ENCODE data around the gene PNMA5. TPM values are rescaled to one million over a fixed set of nuclear protein-coding genes. Genes with fewer than 3 reads are reported as not detected.

Gene PNMA5
- total and polyA plus RNA-seq, 4 donors, result 1.5 to 6.6 (median 4.1) TPM

DNA sequence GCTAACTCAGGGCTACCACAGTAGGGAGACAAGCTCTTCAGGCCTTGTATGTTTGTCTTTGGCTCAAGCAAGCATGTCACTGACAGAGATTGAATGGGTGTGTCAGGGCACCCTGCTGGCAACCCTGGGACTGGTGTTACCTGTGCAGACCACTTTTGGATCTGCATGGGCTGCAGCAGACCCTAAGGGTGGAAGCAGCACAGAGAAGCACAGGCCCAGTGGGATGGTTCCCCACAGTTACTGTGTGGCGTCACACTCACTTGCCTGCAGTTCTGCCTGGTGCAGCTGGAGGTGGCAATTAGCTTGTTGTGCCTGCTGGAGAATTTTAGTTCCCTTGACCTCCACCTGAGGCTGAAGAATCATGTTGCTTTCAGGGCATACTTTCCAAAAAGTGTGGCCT lies 50.1 kb downstream of the PNMA5 start:
- H3K4me1 ChIP-seq (ENCODE audit: control insufficient read depth, insufficient read depth, low read length), result peaks cover 4% of the 10 kb centered on the region
- no peaks in the 10 kb centered on the region for H3K9me3 ChIP-seq (ENCODE audit: control insufficient read depth, insufficient read depth, low read length)
- 75% methylated on average over 1 of the region's 1 CpG for WGBS (ENCODE audit: insufficient coverage)
- no peak overlapping the region for H3K27ac ChIP-seq (ENCODE audit: low read depth, low read length)
- H3K27me3 ChIP-seq (ENCODE audit: control insufficient read depth, insufficient read depth, low read length), result no peaks in the 10 kb centered on the region
- DNase-seq (ENCODE audit: low read depth in 4 of 6, low spot score in 6 of 6), result no peak
- no peak overlapping the region for H3K4me3 ChIP-seq (ENCODE audit: low read depth, low read length)
- peaks cover 12% of the 10 kb centered on the region for H3K36me3 ChIP-seq (ENCODE audit: control insufficient read depth, insufficient read depth, low read length)

DNA sequence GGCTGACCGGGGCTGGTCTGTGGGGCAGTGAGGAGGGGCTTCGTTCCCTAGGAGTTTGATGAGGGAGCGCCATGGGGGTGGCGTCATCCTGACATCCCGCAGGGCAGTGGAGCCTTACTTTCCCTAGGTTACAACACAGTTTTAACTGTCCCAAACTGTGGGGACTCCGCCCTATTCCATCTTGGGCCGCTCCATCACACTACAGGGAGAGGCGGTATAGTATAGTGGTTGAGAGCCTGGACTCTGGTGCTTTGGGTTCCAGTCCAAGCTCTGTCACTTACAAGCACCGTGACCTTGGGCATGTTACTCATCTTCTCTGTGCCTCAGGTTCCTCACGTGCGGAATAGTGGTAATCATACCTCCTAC lies 51.9 kb downstream of the PNMA5 start:
- peak in 1 of 6 donors; percentile 0 for DNase-seq (ENCODE audit: low read depth in 4 of 6, low spot score in 6 of 6)
- Histone ChIP-seq H3K4me1 (ENCODE audit: control insufficient read depth, insufficient read depth, low read length) (peaks cover 4% of the 10 kb centered on the region), H3K27me3 (ENCODE audit: control insufficient read depth, insufficient read depth, low read length) (no peaks in the 10 kb centered on the region), H3K9me3 (ENCODE audit: control insufficient read depth, insufficient read depth, low read length) (no peaks in the 10 kb centered on the region), H3K36me3 (ENCODE audit: control insufficient read depth, insufficient read depth, low read length) (peaks cover 12% of the 10 kb centered on the region), H3K27ac (ENCODE audit: low read depth, low read length) (peak overlapping the region; percentile 76), H3K4me3 (ENCODE audit: low read depth, low read length) (peak overlapping the region; percentile 57)
- WGBS (ENCODE audit: insufficient coverage), result no CpG with 5 or more reads among the region's 11 CpGs

DNA sequence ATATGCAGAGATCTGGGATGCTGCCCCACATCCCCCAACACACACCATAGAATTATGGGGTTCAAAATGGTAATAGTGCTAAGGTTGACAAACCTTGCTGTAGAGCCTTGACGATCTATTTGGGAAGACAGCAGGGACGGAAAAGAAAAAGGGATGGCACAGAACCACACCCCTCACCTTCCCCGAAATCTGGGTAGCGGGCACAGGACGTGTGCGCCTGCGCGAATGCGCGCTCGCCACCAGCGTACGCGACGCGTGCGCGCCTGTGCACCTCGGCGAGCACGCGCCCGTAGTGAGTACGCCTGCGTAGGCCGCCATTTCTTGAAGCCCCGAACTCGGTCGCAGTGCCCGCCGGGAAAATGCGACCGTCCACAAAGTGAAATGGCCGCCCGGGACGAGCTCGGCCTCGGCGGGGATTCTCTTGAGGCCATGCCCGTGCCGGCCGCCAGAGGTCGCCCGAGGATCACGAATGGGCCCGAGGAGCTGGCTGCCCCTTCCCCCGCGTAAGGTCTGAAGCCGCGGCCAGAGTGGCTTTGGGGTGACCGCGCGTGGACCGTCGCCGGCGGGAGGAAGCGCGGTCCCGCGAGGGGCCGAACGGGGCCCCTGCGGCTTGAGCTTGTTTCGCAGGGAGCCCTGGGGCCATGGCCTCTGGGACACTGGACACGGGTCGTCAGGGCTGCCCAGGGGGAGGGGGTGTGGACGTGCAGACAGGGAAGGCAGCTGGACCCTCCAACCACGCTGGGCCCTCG lies 52.4 kb downstream of the PNMA5 start:
- Histone ChIP-seq H3K4me3 (ENCODE audit: low read depth, low read length) (peak overlapping the region; percentile 57), H3K27ac (ENCODE audit: low read depth, low read length) (peak overlapping the region; percentile 76), H3K4me1 (ENCODE audit: control insufficient read depth, insufficient read depth, low read length) (peaks cover 4% of the 10 kb centered on the region), H3K36me3 (ENCODE audit: control insufficient read depth, insufficient read depth, low read length) (peaks cover 7% of the 10 kb centered on the region), H3K9me3 (ENCODE audit: control insufficient read depth, insufficient read depth, low read length) (no peaks in the 10 kb centered on the region), H3K27me3 (ENCODE audit: control insufficient read depth, insufficient read depth, low read length) (no peaks in the 10 kb centered on the region)
- peak; percentile 68 to 98 (median 83) for DNase-seq (ENCODE audit: low read depth in 4 of 6, low spot score in 6 of 6)
- 21% methylated on average over 67 of the region's 70 CpGs for WGBS (ENCODE audit: insufficient coverage)

Other genes starting within 250 kb of the PNMA5 start
- gene MAGEA2, start 240.3 kb downstream of the PNMA5 start, total RNA-seq, result not detected
- gene MAGEA2, start 240.3 kb downstream of the PNMA5 start, polyA plus RNA-seq (ENCODE audit: insufficient read length in 2 of 2), result not detected
- not detected for gene CSAG3, start 234.9 kb downstream of the PNMA5 start, total RNA-seq
- not detected for gene CSAG3, start 234.9 kb downstream of the PNMA5 start, polyA plus RNA-seq (ENCODE audit: insufficient read length in 2 of 2)
- gene MAGEA6, start 224.4 kb downstream of the PNMA5 start, total RNA-seq, result not detected
- gene MAGEA6, start 224.4 kb downstream of the PNMA5 start, polyA plus RNA-seq (ENCODE audit: insufficient read length in 2 of 2), result not detected
- 100 to 1,000 TPM in 1 of 2 donors, 10 to 100 TPM in 1; 34.1 to 129 TPM for gene CETN2, start 163.4 kb downstream of the PNMA5 start, total RNA-seq
- 10 to 100 TPM; 77.5 to 99.1 TPM for gene CETN2, start 163.4 kb downstream of the PNMA5 start, polyA plus RNA-seq (ENCODE audit: insufficient read length in 2 of 2)
- gene NSDHL, start 163.1 kb downstream of the PNMA5 start, total RNA-seq, result 10 to 100 TPM; 18.0 to 19.1 TPM
- 10 to 100 TPM; 38.4 to 49.5 TPM for gene NSDHL, start 163.1 kb downstream of the PNMA5 start, polyA plus RNA-seq (ENCODE audit: insufficient read length in 2 of 2)
- gene ZNF185, start 96.0 kb downstream of the PNMA5 start, total RNA-seq, result 1 to 10 TPM; 3.7 to 8.9 TPM
- gene ZNF185, start 96.0 kb downstream of the PNMA5 start, polyA plus RNA-seq (ENCODE audit: insufficient read length in 2 of 2), result 1 to 10 TPM; 6.4 to 8.5 TPM
- 10 to 100 TPM; 15.8 to 24.8 TPM for gene PNMA3, start 62.4 kb upstream of the PNMA5 start, total RNA-seq
- 10 to 100 TPM; 50.6 to 63.7 TPM for gene PNMA3, start 62.4 kb upstream of the PNMA5 start, polyA plus RNA-seq (ENCODE audit: insufficient read length in 2 of 2)
- gene PNMA6A, start 78.3 kb upstream of the PNMA5 start, total RNA-seq, result 10 to 100 TPM; 16.3 to 21.0 TPM
- gene PNMA6A, start 78.3 kb upstream of the PNMA5 start, polyA plus RNA-seq (ENCODE audit: insufficient read length in 2 of 2), result 10 to 100 TPM; 41.3 to 47.1 TPM
- not detected for gene MAGEA1, start 185.2 kb upstream of the PNMA5 start, total RNA-seq
- not detected for gene MAGEA1, start 185.2 kb upstream of the PNMA5 start, polyA plus RNA-seq (ENCODE audit: insufficient read length in 2 of 2)

All from spinal cord (tissue), 10 donors.